HG03139 (cell line): ENCODE measurements around the gene INF2.
A peak's percentile ranks its signal among the peaks of the same experiment; 100 is the strongest.
"Not testable (repeated sequence)": the region's sequence is repeated elsewhere in the genome, so short reads cannot be mapped to it uniquely, and the experiment has no call there.

ENCODE experiments used
- ATAC-seq: cut with Tn5 transposase; IDR thresholded peaks from one replicate; pipeline ENCODE4 v1.9.1; 2021; ENCODE audit not compliant: unreplicated experiment

The INF2 gene

DNA sequence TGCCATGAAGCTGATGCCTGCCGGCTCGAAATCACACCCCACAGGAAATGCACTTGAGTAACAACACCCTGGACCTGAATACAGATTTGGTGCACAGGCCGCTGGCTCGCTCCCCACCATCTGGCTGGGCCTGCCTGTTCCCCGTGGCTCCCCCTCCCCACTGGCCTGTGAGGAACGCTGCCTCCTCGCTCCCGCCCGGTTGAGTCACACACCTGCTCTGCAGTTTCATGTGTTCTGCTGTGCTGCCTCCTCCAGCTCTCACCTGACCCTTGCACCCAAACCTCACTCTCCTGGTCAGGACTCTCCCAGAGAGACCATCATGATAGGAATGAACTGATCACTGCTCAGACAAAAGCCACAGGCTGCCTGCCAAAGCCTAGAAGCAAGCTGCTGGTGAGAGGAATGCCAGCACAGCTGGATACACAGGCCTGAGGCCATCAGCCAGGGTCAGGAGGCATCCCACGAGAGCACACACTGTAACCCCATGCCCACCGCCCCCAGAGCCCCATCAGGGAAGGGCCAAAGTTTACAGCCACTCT is 59.8 kb downstream of the INF2 start:
- ATAC-seq: no peak

DNA sequence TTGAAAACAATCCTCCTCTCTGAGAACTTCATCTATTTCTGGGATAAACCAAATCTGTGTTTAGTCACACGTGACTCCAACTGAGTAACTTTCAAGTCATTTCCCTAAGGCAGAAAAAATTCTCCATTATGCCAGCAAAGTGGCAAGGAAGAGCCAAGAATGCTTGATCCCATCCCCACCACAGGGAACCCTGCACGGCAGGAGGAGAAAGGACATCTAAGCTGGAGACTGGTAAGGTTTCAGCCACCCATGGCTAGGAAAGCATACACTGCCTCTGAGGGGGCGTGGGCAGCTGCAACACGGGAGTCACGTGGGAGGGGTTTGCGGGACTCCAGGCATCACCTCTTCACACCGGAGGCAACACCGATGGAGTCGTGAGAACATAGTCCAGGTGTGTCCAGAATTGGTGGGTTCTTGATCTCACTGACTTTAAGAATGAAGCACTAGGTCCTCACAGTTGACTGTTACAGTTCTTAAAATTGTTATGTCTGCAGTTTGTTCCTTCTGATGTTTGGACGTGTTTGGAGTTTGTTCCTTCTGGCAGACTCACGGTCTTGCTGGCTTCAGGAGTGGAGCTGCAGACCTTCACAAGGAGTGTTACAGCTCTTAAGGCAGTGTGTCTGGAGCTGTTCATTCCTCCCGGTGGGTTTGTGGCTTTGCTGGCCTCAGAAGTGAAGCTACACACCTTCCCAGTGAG is 60.8 kb downstream of the INF2 start:
- ATAC-seq: no peak

DNA sequence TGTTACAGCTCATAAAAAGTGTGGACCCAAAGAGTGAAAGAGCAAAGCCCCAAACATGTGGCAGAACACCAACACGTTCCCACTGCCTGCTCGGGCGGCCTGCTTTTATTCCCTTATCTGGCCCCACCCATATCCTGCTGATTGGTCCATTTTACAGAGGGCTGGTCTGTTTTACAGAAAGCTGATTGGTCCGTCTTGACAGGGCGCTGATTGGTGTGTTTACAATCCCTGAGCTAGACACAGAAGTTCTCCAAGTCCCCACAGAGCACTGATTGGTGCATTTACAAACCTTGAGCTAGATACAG is 61.3 kb downstream of the INF2 start:
- ATAC-seq: not testable (repeated sequence)

- ATAC-seq: no peak
Observed at GRCh38 chr14:104751539-104752422, 62.4 kb downstream of the INF2 start.

- peak; percentile 1 for ATAC-seq
Observed at GRCh38 chr14:104752423-104752734, 63.0 kb downstream of the INF2 start.

DNA sequence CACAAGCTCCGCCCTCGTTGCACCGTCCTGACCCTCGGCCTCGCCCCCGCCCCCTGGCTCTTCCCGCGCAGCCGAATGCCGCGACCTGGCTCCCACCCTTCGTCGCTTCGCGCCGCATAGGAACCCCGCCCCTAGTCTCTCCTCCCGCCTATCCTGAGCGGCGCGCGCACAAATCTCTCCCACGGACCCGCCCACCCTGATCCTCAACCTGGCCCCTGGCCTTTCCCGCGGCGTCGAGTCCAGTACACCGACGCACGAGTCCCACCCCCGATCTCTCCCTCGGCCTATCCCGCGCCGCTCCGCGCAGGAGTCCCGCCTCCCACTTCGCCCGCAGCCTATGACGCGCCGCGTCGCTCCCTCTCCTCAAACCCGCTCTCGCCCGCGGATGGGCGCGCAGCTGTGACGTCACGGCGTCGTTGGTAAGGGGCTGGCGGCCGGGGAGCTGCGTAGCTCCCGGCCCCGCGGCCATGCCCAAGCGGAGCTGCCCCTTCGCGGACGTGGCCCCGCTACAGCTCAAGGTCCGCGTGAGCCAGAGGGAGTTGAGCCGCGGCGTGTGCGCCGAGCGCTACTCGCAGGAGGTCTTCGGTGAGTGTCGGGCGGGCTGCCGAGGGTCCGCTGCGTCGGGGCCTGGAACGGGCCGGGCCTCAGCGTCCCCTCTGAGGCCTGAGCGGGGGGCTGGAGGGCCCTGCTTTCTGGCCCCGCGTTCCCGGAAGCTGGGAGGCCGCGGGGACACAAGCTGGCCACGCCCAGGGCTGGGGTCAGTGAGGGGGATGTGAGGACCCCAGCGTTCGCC is 63.5 kb downstream of the INF2 start, which contains the start of gene SIVA1:
Gene SIVA1 (plus strand): TSS at position 413 of the 793 bp plus-strand sequence. CDS start 55 bp downstream, at position 468.
- ATAC-seq: peak; percentile 78

GRCh38 chr14:104753528-104754212 is 64.3 kb downstream of the INF2 start:
- no peak for ATAC-seq

- ATAC-seq: no peak
Observed at GRCh38 chr14:104754213-104754851, 64.9 kb downstream of the INF2 start.

DNA sequence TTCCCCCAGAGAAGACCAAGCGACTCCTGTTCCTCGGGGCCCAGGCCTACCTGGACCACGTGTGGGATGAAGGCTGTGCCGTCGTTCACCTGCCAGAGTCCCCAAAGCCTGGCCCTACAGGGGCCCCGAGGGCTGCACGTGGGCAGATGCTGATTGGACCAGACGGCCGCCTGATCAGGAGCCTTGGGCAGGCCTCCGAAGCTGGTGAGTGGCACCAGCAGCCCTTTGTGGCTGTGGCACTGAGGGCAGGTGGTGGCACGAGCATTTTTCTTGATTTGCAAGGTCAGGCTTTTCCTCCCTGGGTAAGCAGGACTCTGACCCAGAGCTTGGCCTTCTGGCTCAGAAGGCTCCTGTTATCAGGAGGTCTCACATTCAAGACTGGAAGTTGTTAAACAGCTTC is 66.2 kb downstream of the INF2 start:
- no peak for ATAC-seq

- no peak for ATAC-seq
Observed at GRCh38 chr14:104756477-104757237, 67.2 kb downstream of the INF2 start.

DNA sequence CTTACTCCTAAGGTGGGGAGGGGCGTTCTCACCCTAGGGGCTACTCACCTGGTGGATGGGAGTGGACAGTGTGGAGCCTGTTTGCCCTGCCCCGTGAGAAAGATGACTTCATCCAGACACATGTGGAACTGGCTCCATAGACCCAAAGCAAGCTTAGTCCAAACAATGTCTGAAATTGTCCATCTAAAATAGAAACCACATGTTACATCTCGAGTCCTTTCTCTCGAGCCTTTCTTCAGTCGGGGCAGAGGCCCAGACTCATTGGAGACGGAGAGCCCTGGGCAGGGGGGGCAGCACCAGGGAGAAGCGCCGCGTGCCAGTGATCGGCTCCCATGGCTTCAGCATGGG is 67.8 kb downstream of the INF2 start:
- no peak for ATAC-seq

DNA sequence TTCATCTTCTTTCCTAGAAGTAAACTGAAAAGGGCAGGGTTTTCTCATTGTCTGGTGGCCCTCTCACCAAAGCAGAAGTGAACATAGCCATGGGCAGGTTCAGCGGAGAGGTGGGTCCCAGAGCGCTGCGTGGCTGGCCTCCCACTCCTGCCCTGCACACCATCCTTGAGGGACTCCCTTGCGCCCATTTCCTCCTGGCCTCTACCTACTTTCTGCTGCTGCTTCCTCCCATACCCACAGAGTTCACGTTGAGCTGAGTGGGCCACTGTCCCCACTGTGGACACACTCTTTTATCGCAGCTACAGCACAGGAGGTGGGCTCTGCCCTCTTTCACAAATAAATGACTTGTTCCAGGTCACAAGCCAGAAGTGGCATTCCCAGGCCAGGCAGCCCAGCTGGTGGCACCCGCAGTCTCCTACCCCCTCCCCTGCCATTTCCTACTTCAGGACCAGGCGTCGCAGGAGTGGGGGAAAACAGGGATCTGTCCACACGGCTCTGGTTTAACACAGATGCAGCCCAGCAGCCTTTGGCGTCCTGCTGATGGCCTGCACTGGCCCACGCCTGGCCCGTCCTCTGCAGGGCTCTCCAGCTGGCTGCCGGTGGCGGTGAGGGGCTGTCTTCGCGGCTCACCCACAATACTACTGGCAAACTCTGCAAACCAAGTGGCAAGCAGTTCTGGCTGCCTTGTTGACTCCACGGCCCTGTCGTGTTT is 68.4 kb downstream of the INF2 start:
- ATAC-seq: no peak

DNA sequence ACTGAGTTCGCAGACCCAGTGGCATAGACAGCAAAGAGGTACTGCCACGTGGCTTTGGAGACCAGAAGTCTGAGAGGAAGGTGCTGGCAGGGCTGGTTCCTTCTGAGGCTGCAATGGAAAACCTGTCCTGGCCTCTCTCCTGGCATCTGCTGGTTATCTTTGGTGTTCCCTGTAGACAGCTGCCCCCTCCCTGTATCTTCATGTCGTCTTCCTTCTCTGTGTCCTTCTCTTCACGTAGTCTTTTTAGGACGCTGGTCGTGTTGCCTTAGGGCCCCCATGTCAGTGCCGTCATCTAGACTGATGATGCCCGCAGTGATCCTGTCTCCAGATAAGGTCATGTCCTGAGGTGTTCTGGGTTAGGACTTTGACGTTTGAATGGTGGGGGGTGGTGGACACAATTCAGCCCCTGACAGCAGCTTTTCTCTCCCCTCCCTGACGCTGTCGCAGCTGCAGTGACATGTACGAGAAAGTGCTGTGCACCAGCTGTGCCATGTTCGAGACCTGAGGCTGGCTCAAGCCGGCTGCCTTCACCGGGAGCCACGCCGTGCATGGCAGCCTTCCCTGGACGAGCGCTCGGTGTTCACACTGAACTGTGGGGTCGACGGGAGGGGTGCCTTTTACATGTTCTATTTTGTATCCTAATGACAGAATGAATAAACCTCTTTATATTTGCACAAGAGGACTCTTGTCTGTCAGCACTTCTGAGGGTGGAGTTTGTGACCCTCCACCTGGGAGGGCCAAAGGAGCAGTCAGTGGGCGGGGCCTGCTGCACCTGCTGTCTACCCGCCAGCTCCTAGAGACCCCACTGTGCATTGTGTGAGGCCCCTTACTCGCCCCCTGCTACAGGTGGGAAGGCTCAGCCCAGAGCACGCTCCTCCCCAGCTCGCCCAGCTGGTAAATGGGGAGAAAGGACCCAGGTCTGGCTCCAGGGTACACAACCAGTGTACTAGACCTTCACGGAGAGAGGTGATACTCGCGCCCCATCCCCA is 69.9 kb downstream of the INF2 start:
- no peak for ATAC-seq

DNA sequence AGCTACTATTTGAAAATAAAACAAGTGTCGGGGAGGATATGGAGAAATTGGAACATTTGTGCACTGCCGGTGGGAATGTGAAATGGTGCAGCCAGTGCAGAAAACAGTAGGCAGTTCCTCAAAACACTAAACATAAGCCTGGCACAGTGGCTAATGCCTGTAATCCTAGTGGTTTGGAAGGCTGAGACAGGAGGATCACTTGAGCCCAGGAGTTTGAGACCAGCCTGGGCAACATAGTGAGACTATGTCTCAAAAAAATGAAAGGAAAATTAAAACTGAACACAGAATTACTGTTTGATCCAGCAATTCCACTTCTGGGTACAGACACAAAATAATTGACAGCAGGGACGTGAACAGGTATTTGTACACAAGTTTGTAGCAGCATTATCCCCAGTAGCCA is 76.1 kb downstream of the INF2 start:
- no peak for ATAC-seq

GRCh38 chr14:104766256-104766862 is 76.9 kb downstream of the INF2 start:
- ATAC-seq: no peak

- no peak for ATAC-seq
Observed at GRCh38 chr14:104766863-104767633, 77.6 kb downstream of the INF2 start.

GRCh38 chr14:104767634-104767918 is 78.2 kb downstream of the INF2 start:
- no peak for ATAC-seq
